Aorta (tissue), 5 donors: ENCODE results near the gene TRMT112. TPM values are rescaled to one million over a fixed set of nuclear protein-coding genes. Genes with fewer than 3 reads are reported as not detected.

Experiments used
- ATAC-seq: fragments of 200-7000 bp; cut with Tn5 transposase; one replicate; pipeline ENCODE4 v1.9.1; 2022; ENCODE audit warnings: moderate library complexity; ENCODE audit not compliant: low FRiP score
- DNase-seq, 2 donors: peaks; one replicate each; pipeline ENCODE4 v3.0.0-alpha.2; 2020
- H3K27ac ChIP-seq, 2 donors: one replicate each; pipeline ENCODE4 v1.5.1; 2013; ENCODE audit warnings: low read length in 2 of 2, mild to moderate bottlenecking in 2 of 2, moderate library complexity in 2 of 2, control low read depth in 1 of 2, inconsistent platforms in 1 of 2, low read depth in 1 of 2
- H3K27me3 ChIP-seq, 2 donors: one replicate each; pipeline ENCODE4 v1.6.1; 2013; ENCODE audit warnings: control low read depth in 1 of 2, low read length in 1 of 2, mild to moderate bottlenecking in 1 of 2, moderate library complexity in 1 of 2; ENCODE audit not compliant: insufficient read depth in 2 of 2, control insufficient read depth in 1 of 2
- H3K36me3 ChIP-seq, 2 donors: one replicate each; pipeline ENCODE4 v1.6.1; 2013; ENCODE audit warnings: control low read depth in 1 of 2, low read length in 1 of 2, mild to moderate bottlenecking in 1 of 2; ENCODE audit not compliant: insufficient read depth in 2 of 2, control insufficient read depth in 1 of 2
- H3K4me1 ChIP-seq, 2 donors: one replicate each; pipeline ENCODE4 v1.6.1; 2013; ENCODE audit warnings: low read length in 2 of 2, control low read depth in 1 of 2, mild to moderate bottlenecking in 1 of 2, moderate library complexity in 1 of 2; ENCODE audit not compliant: insufficient read depth in 2 of 2, control insufficient read depth in 1 of 2
- H3K4me3 ChIP-seq, 2 donors: one replicate each; pipeline ENCODE4 v1.5.1; 2013; ENCODE audit warnings: low read length in 2 of 2, control low read depth in 1 of 2, mild to moderate bottlenecking in 1 of 2
- H3K9me3 ChIP-seq: one replicate; pipeline ENCODE4 v1.6.1; 2013; ENCODE audit warnings: mild to moderate bottlenecking, low read length; ENCODE audit not compliant: control insufficient read depth
- WGBS, 2 donors: extraction: QIAGEN DNeasy Blood & Tissue Kit; methylation state at CpG; one replicate each; pipeline ENCODE4 v1.1.7; 2013; 5-methylcytosine and 5-hydroxymethylcytosine counted together
- intact Hi-C, 2 donors: fragments of 100-400 bp; cut with DNase I; formaldehyde crosslinking; loops; one replicate each; pipeline versions ENCODE4 v1.14.2 to v1.15.0; 2022
- polyA plus RNA-seq, 2 donors: library from polyadenylated mRNA; stranded (reverse); fragments of 200-250 nt; gene quantifications; one replicate each; pipeline ENCODE4 v1.2.3, GENCODE V29; 2013
- total RNA-seq, 2 donors: library from RNA; stranded (reverse); fragmentation: NEBNext Ultra II Directional; extraction: Animal tissue kit (Norgen Biotek cat#: 25700); gene quantifications; one replicate each; pipeline ENCODE4 v1.2.1, GENCODE V29; 2021
- donor health status: healthy with polysubstance abuse.
- donor health status: Bipolar disorder and iron deficiency.
- donor health status: DM: no; HTN: no; CAD: no.
- donor health status: DM: no; HTN: no; CAD: no.
- donor health status: DM: yes; HTN: yes; CAD: no.

Gene TRMT112
- total and polyA plus RNA-seq, 4 donors, result 139 to 270 (median 173) TPM

GRCh38 chr11:64294774-64295173, 22.6 kb downstream of the TRMT112 start:
- H3K36me3 ChIP-seq, result no peaks in the 10 kb centered on the region
- intact Hi-C loops, result no loop called here
- no peaks in the 10 kb centered on the region for H3K27me3 ChIP-seq
- H3K4me1 ChIP-seq, result no peaks in the 10 kb centered on the region
- no peak overlapping the region for H3K27ac ChIP-seq
- 56 to 69% methylated on average over 3 of the region's 3 CpGs for WGBS, 2 donors
- no peaks in the 10 kb centered on the region for H3K9me3 ChIP-seq
- ATAC-seq (no peak), DNase-seq (no peak)
- H3K4me3 ChIP-seq, result no peak overlapping the region

DNA sequence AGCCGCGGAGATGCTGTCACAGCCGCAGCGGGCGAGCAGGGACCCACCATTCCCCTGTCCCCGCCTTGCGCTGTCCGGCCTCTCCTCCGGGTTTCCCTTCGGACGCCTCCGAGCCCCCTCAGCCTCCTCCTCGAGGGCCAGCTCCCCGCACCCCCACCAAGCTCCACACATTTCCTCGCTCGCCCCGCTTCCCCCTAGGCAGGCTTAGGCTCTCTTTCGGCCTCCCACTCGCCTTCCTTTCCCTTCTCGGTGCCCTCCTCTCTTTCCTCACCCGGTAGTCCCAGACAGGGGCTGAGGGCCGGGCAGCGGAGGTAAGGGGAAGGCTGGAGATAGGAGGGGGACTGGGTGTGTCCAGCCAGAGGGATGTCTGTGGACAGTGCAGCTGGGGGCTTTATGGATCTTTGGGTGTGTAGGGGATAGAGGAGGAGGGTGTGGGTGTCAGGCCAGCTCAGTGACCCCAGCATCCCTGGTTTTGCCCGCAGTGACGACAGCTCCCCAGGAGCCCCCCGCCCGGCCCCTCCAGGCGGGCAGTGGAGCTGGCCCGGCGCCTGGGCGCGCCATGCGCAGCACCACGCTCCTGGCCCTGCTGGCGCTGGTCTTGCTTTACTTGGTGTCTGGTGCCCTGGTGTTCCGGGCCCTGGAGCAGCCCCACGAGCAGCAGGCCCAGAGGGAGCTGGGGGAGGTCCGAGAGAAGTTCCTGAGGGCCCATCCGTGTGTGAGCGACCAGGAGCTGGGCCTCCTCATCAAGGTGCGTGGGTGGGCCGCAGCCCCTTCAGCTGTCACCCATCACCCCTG, 24.7 kb downstream of the TRMT112 start:
- DNase-seq (no peak), ATAC-seq (no peak)
- Histone ChIP-seq H3K36me3 (no peaks in the 10 kb centered on the region), H3K4me3 (no peak overlapping the region), H3K27me3 (no peaks in the 10 kb centered on the region), H3K27ac (no peak overlapping the region), H3K9me3 (no peaks in the 10 kb centered on the region), H3K4me1 (no peaks in the 10 kb centered on the region)
- 30 to 32% methylated on average over 31 to 42 of the region's 42 CpGs for WGBS, 2 donors
- intact Hi-C loops, result no loop called here

DNA sequence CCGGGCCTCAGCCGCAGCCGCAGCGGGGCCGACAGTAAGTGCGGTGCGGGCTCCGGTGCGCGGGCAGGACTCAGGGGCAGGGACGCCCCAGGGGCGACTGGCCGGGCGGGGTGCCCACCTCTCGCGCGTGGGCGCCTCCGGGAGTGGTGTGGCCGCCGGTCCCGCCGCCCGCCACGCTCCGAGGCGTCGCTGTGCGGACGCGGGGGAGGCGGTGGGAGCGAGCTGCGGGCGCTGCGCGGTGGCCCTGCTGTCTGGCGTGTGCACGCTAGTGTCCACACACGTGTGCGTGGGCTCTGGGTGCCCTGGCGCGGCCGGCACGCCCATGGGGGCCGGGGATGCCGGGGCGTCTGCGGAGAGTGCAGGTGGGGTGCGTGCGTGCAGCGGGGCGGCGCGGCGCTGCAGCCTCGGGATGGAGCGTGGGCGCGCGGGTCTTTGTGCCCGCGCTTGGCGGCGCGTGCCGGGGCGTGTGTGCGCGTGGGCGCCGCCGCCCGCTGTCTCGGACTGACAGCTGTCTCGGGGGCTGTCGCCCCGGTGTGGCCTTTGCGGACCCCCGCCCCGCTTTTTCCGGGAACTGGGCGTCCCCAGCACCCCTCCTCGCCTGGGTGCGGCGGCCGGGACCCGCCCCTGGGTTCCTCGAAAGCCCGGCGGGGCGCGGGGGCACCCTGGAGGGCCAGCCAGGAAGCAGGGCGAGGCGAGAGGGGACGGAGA, 25.5 kb downstream of the TRMT112 start:
- 0 to 1% methylated on average over 78 to 96 of the region's 96 CpGs for WGBS, 2 donors
- Histone ChIP-seq H3K9me3 (no peaks in the 10 kb centered on the region), H3K36me3 (no peaks in the 10 kb centered on the region), H3K4me1 (no peaks in the 10 kb centered on the region), H3K27me3 (no peaks in the 10 kb centered on the region), H3K4me3 (no peak overlapping the region), H3K27ac (no peak overlapping the region)
- DNase-seq (no peak), ATAC-seq (no peak)
- intact Hi-C loops, result no loop called here

DNA sequence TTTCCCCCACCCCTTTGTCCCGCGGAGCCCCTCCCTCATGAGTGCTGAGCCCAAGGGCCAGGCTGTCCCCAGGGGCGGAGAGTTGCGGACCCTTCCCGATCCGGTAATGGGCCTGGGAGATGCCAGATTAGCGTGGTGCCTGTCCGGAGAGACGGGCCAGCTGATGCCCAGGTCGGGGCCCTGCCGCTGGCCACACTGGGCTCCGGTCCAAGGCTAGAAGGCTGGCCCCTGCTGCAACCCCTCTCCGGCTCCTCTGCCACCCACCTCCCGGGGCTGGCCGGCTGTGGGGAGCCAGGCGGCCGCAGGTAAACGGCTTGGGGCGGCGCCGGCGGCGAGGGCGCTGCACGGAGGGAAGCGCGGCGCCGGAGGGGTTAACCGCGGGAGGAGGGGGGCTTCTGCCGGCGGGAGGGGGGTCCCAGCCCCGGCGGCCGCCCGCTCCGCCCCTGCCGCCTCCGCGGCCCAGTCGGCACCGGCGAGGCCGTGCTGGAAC, 26.1 kb downstream of the TRMT112 start, which contains the start of gene KCNK4:
KCNK4 (plus strand) TSS at position 41 of the 490 bp plus-strand sequence. CDS start 1,717 bp downstream, outside the sequence.
- no peaks in the 10 kb centered on the region for H3K27me3 ChIP-seq
- intact Hi-C loops, result no loop called here
- WGBS, 2 donors, result 2 to 6% methylated on average over 27 to 45 of the region's 45 CpGs
- ATAC-seq (no peak), DNase-seq (no peak)
- no peak within 1 kb of the TSS for H3K4me3 ChIP-seq
- H3K27ac ChIP-seq, result no peak within 1 kb of the TSS
- no peaks in the 10 kb centered on the region for H3K36me3 ChIP-seq
- no peaks in the 10 kb centered on the region for H3K4me1 ChIP-seq
- no peaks in the 10 kb centered on the region for H3K9me3 ChIP-seq

GRCh38 chr11:64290352-64291261, 26.8 kb downstream of the TRMT112 start:
- Histone ChIP-seq H3K4me3 (no peak overlapping the region), H3K27ac (no peak overlapping the region), H3K36me3 (no peaks in the 10 kb centered on the region), H3K27me3 (no peaks in the 10 kb centered on the region), H3K9me3 (no peaks in the 10 kb centered on the region), H3K4me1 (no peaks in the 10 kb centered on the region)
- no peak for DNase-seq
- WGBS, 2 donors, result 54 to 55% methylated on average over 10 of the region's 10 CpGs
- no peak for ATAC-seq
- intact Hi-C loops, result no loop called here

- Histone ChIP-seq H3K9me3 (no peaks in the 10 kb centered on the region), H3K4me1 (no peaks in the 10 kb centered on the region)
- no peak for DNase-seq
Observed at GRCh38 chr11:64289002-64289564, 28.3 kb downstream of the TRMT112 start.

GRCh38 chr11:64288353-64288750, 29.0 kb downstream of the TRMT112 start:
- intact Hi-C loops, result no loop called here
- 90 to 92% methylated on average over 9 of the region's 9 CpGs for WGBS, 2 donors
- Histone ChIP-seq H3K4me1 (no peaks in the 10 kb centered on the region), H3K27ac (no peak overlapping the region), H3K36me3 (no peaks in the 10 kb centered on the region), H3K9me3 (no peaks in the 10 kb centered on the region), H3K27me3 (no peaks in the 10 kb centered on the region), H3K4me3 (no peak overlapping the region)
- ATAC-seq (no peak), DNase-seq (no peak)

More at GRCh38 chr11:64289002-64289564, 28.3 kb downstream of the TRMT112 start:
- intact Hi-C loops, result no loop called here
- Histone ChIP-seq H3K4me3 (no peak overlapping the region), H3K27me3 (no peaks in the 10 kb centered on the region), H3K36me3 (no peaks in the 10 kb centered on the region), H3K27ac (no peak overlapping the region)
- WGBS, 2 donors, result 92 to 93% methylated on average over 13 of the region's 13 CpGs
- ATAC-seq, result no peak

DNA sequence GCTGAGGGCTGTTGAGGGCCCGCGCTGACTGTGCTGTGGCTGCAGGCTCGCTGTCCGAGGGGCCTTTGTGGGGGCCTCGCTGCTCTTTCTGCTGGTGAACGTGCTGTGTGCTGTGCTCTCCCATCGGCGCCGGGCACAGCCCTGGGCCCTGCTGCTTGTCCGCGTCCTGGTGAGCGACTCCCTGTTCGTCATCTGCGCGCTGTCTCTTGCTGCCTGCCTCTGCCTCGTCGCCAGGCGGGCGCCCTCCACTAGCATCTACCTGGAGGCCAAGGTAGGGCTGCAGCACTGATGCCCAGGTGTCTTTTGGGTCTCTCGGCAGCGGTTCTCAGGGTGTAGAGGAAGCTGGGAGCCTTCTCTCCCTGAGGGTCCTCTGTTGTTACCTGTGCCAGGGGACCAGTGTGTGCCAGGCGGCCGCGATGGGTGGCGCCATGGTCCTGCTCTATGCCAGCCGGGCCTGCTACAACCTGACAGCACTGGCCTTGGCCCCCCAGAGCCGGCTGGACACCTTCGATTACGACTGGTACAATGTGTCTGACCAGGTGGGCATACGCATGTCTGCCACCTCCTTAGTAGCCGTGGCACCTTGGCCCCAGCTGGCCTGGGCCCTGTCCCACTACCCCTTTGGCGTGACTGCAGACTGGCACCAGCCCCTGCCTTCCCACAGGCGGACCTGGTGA, 29.5 kb downstream of the TRMT112 start:
- Histone ChIP-seq H3K4me1 (no peaks in the 10 kb centered on the region), H3K27me3 (no peaks in the 10 kb centered on the region), H3K27ac (no peak overlapping the region), H3K9me3 (no peaks in the 10 kb centered on the region), H3K4me3 (no peak overlapping the region), H3K36me3 (no peaks in the 10 kb centered on the region)
- no peak for DNase-seq
- WGBS, 2 donors, result 96 to 97% methylated on average over 33 of the region's 33 CpGs
- intact Hi-C loops, result no loop called here
- no peak for ATAC-seq
